IMR-90 (cell line): ENCODE measurements around the gene CHRNB1. TPM values are rescaled to one million over a fixed set of nuclear protein-coding genes. Genes with fewer than 3 reads are reported as not detected.

Source experiments
- ATAC-seq: fragments of 200-7000 bp; cut with Tn5 transposase; 2 replicates; pipeline ENCODE4 v1.9.1; 2020; ENCODE audit warnings: low read depth, mild to moderate bottlenecking, moderate library complexity
- BruUV-seq: library from RNA; stranded (reverse); fragments of 400-500 nt; replicated peaks from 2 replicates; lab custom pipeline; 2021; lab: Mats Ljungman, UMichigan
- CTCF ChIA-PET: fragments of 300-600 bp; formaldehyde crosslinking; extraction: SDS; loops from one replicate; lab custom pipeline; 2021; ENCODE audit warnings: antibody characterized with exemption; lab: Yijun Ruan, JAX
- POLR2A ChIA-PET: fragments of 300-600 bp; sonication (Branson Sonifier 250); formaldehyde crosslinking; loops from one replicate; lab custom pipeline; 2022; ENCODE audit warnings: antibody characterized with exemption; ENCODE audit not compliant: unreplicated experiment; lab: Charles Lee
- DNase-seq: peaks from one replicate; pipeline ENCODE4 v3.0.0; 2013
- H2AFZ ChIP-seq: replicated peaks from 2 replicates; pipeline ENCODE3; 2013; ENCODE audit warnings: low read length, mild to moderate bottlenecking; ENCODE audit not compliant: poor library complexity
- H2AK5ac ChIP-seq: 2 replicates; pipeline ENCODE4 v1.6.1; 2013; ENCODE audit warnings: low read depth, low read length, inconsistent platforms
- H2AK9ac ChIP-seq: replicated peaks from 2 replicates; pipeline ENCODE3; 2013; ENCODE audit warnings: mild to moderate bottlenecking, low read depth, low read length, moderate library complexity; ENCODE audit not compliant: poor library complexity
- H2BK120ac ChIP-seq: 2 replicates; pipeline ENCODE4 v1.6.1; 2013; ENCODE audit warnings: low read depth, low read length, inconsistent platforms
- H2BK15ac ChIP-seq: 3 replicates; pipeline ENCODE4 v1.6.1; 2013; ENCODE audit warnings: low read depth, low read length, inconsistent platforms
- H2BK20ac ChIP-seq: 2 replicates; pipeline ENCODE4 v1.6.1; 2013; ENCODE audit warnings: low read depth, mild to moderate bottlenecking, inconsistent platforms, low read length, moderate library complexity
- H2BK5ac ChIP-seq: 2 replicates; pipeline ENCODE4 v1.6.1; 2013; ENCODE audit warnings: mild to moderate bottlenecking, low read depth, low read length, inconsistent platforms; ENCODE audit not compliant: poor library complexity, severe bottlenecking
- H3K14ac ChIP-seq: replicated peaks from 2 replicates; pipeline ENCODE4 v1.6.1; 2013; ENCODE audit warnings: low read depth, low read length, inconsistent platforms
- H3K18ac ChIP-seq: 2 replicates; pipeline ENCODE4 v1.6.1; 2013; ENCODE audit warnings: low read depth, low read length, control low read depth
- H3K23ac ChIP-seq: 2 replicates; pipeline ENCODE4 v1.6.1; 2013; ENCODE audit warnings: low read depth, low read length, inconsistent platforms
- H3K27ac ChIP-seq: 2 replicates; pipeline ENCODE4 v1.5.1; 2013; ENCODE audit warnings: mild to moderate bottlenecking, control low read depth, low read length; ENCODE audit not compliant: insufficient read depth
- H3K27me3 ChIP-seq: 2 replicates; pipeline ENCODE4 v1.6.1; 2013; ENCODE audit warnings: low read length; ENCODE audit not compliant: control insufficient read depth, insufficient read depth
- H3K36me3 ChIP-seq: 2 replicates; pipeline ENCODE4 v1.6.1; 2013; ENCODE audit warnings: low read length, mixed read lengths; ENCODE audit not compliant: control insufficient read depth, insufficient read depth
- H3K4ac ChIP-seq: 2 replicates; pipeline ENCODE4 v1.6.1; 2013; ENCODE audit warnings: low read depth, low read length, inconsistent platforms
- H3K4me1 ChIP-seq: 2 replicates; pipeline ENCODE4 v1.6.1; 2013; ENCODE audit warnings: low read length, mixed read lengths; ENCODE audit not compliant: control insufficient read depth, insufficient read depth
- H3K4me2 ChIP-seq: 2 replicates; pipeline ENCODE4 v1.6.1; 2013; ENCODE audit warnings: low read depth, mild to moderate bottlenecking, control low read depth, low read length, moderate library complexity
- H3K4me3 ChIP-seq: 2 replicates; pipeline ENCODE4 v1.5.1; 2013; ENCODE audit warnings: low read depth, mild to moderate bottlenecking, control low read depth, low read length, moderate library complexity; ENCODE audit not compliant: insufficient read depth
- H3K56ac ChIP-seq: 2 replicates; pipeline ENCODE4 v1.6.1; 2013; ENCODE audit warnings: low read length, inconsistent platforms; ENCODE audit not compliant: insufficient read depth; ENCODE audit errors: extremely low read depth
- H3K79me1 ChIP-seq, 2 experiments: 2 replicates each; pipeline ENCODE4 v1.6.1; 2013; ENCODE audit warnings: low read length in 2 of 2, inconsistent platforms in 1 of 2, low read depth in 1 of 2
- H3K9ac ChIP-seq: 2 replicates; pipeline ENCODE4 v1.6.1; 2013; ENCODE audit warnings: low read depth, low read length, control low read depth
- H3K9me1 ChIP-seq: 2 replicates; pipeline ENCODE4 v1.6.1; 2013; ENCODE audit warnings: low read length, inconsistent platforms; ENCODE audit not compliant: insufficient read depth
- H3K9me3 ChIP-seq: 2 replicates; pipeline ENCODE4 v1.6.1; 2013; ENCODE audit warnings: low read length; ENCODE audit not compliant: control insufficient read depth, insufficient read depth
- H4K20me1 ChIP-seq: 2 replicates; pipeline ENCODE4 v1.6.1; 2013; ENCODE audit warnings: low read length, inconsistent platforms; ENCODE audit not compliant: insufficient read depth
- H4K5ac ChIP-seq: 2 replicates; pipeline ENCODE4 v1.6.1; 2013; ENCODE audit warnings: mild to moderate bottlenecking, low read depth, low read length, control low read depth
- H4K8ac ChIP-seq, 2 experiments: 2 replicates each; pipeline ENCODE4 v1.6.1; 2013; ENCODE audit warnings: low read depth in 2 of 2, low read length in 2 of 2, control low read depth in 1 of 2, inconsistent platforms in 1 of 2
- H4K91ac ChIP-seq: 2 replicates; pipeline ENCODE4 v1.6.1; 2013; ENCODE audit warnings: low read depth, low read length, inconsistent platforms; ENCODE audit not compliant: insufficient read depth
- BHLHE40 ChIP-seq: fragments of 150-350 bp; IDR thresholded peaks from 2 replicates; pipeline ENCODE4 v1.6.1; 2016; ENCODE audit warnings: mild to moderate bottlenecking, low read depth, low read length
- CEBPB ChIP-seq: IDR thresholded peaks from 2 replicates; pipeline ENCODE4 v1.6.1; 2012; ENCODE audit warnings: low read depth, low read length, improper control_type of control experiment
- CHD1 ChIP-seq: IDR thresholded peaks from 2 replicates; pipeline ENCODE4 v1.6.1; 2012; ENCODE audit warnings: low read depth, low read length, improper control_type of control experiment
- CTCF ChIP-seq: conservative IDR thresholded peaks from 2 replicates; pipeline ENCODE4 v1.5.1; 2012; ENCODE audit warnings: mild to moderate bottlenecking, low read depth, low read length, improper control_type of control experiment
- FOS ChIP-seq: fragments of 150-350 bp; IDR thresholded peaks from 2 replicates; pipeline ENCODE4 v1.6.1; 2016; ENCODE audit warnings: low read depth, low read length
- MAFK ChIP-seq: IDR thresholded peaks from 2 replicates; pipeline ENCODE4 v1.6.1; 2012; ENCODE audit warnings: low read depth, low read length, improper control_type of control experiment
- MAZ ChIP-seq: IDR thresholded peaks from 2 replicates; pipeline ENCODE4 v1.6.1; 2012; ENCODE audit warnings: low read depth, mild to moderate bottlenecking, low read length, improper control_type of control experiment, moderate library complexity, borderline replicate concordance
- MXI1 ChIP-seq: IDR thresholded peaks from 2 replicates; pipeline ENCODE4 v1.6.1; 2012; ENCODE audit warnings: low read depth, mild to moderate bottlenecking, low read length, moderate library complexity, borderline replicate concordance
- NFE2L2 ChIP-seq: fragments of 150-350 bp; IDR thresholded peaks from 2 replicates; pipeline ENCODE4 v1.6.1; 2016; ENCODE audit warnings: low read depth, mild to moderate bottlenecking, low read length
- RAD21 ChIP-seq: IDR thresholded peaks from 2 replicates; pipeline ENCODE4 v1.6.1; 2012; ENCODE audit warnings: low read length, improper control_type of control experiment
- RCOR1 ChIP-seq: IDR thresholded peaks from 2 replicates; pipeline ENCODE4 v1.6.1; 2012; ENCODE audit warnings: mild to moderate bottlenecking, low read length, improper control_type of control experiment; ENCODE audit not compliant: insufficient replicate concordance
- RFX5 ChIP-seq: IDR thresholded peaks from 2 replicates; pipeline ENCODE4 v1.8.0; 2012; ENCODE audit warnings: low read depth, mild to moderate bottlenecking, low read length, moderate library complexity
- SMC3 ChIP-seq: fragments of 150-350 bp; IDR thresholded peaks from 2 replicates; pipeline ENCODE4 v1.6.1; 2016; ENCODE audit warnings: low read depth, mild to moderate bottlenecking, antibody characterized with exemption, low read length, moderate library complexity
- WGBS, 2 experiments: methylation state at CpG; one replicate each; pipeline versions ENCODE4 v1.1.5 to v1.1.7; 2013; ENCODE audit warnings: missing lambda C conversion rate in 2 of 2; ENCODE audit not compliant: insufficient read length in 1 of 2; ENCODE audit errors: extremely low coverage in 2 of 2; 5-methylcytosine and 5-hydroxymethylcytosine counted together
- dilution Hi-C: fragments of 300-500 bp; cut with HindIII; formaldehyde crosslinking; loops from one replicate; pipeline ENCODE4 v1.14.3; 2018; ENCODE audit warnings: low sequenced_read_pairs; ENCODE audit not compliant: unreplicated experiment
- in situ Hi-C: fragments of 300-500 bp; cut with MboI; formaldehyde crosslinking; loops from 3 replicates; pipeline ENCODE4 v1.14.3; 2019; ENCODE audit warnings: low sequenced_read_pairs, inconsistent platforms, mixed read lengths
- intact Hi-C: fragments of 100-400 bp; cut with micrococcal nuclease; formaldehyde crosslinking; loops from 2 replicates; pipeline ENCODE4 v1.10.0; 2022
- polyA plus RNA-seq, 3 experiments: library from polyadenylated mRNA; depleted of rRNA; stranded (reverse); fragments of >200 nt; gene quantifications; 2 replicates each; pipeline ENCODE4 v1.2.3, GENCODE V29; 2012; ENCODE audit warnings: low replicate concordance in 1 of 3
- total RNA-seq: library from RNA; depleted of rRNA; stranded (reverse); fragments of >200 nt; gene quantifications from 2 replicates; pipeline ENCODE4 v1.2.3, GENCODE V29; 2012
- TF ChIP-seq, protein P1 (sequence below): fragments of 150-350 bp; IDR thresholded peaks from 2 replicates; pipeline ENCODE4 v1.6.1; 2017; ENCODE audit warnings: mild to moderate bottlenecking, antibody characterized with exemption, low read length, low read depth

Gene CHRNB1
- total and polyA plus RNA-seq, 2 of the 4 experiments (the other 2 are of a cell fraction), result 4.3 to 6.0 TPM

DNA sequence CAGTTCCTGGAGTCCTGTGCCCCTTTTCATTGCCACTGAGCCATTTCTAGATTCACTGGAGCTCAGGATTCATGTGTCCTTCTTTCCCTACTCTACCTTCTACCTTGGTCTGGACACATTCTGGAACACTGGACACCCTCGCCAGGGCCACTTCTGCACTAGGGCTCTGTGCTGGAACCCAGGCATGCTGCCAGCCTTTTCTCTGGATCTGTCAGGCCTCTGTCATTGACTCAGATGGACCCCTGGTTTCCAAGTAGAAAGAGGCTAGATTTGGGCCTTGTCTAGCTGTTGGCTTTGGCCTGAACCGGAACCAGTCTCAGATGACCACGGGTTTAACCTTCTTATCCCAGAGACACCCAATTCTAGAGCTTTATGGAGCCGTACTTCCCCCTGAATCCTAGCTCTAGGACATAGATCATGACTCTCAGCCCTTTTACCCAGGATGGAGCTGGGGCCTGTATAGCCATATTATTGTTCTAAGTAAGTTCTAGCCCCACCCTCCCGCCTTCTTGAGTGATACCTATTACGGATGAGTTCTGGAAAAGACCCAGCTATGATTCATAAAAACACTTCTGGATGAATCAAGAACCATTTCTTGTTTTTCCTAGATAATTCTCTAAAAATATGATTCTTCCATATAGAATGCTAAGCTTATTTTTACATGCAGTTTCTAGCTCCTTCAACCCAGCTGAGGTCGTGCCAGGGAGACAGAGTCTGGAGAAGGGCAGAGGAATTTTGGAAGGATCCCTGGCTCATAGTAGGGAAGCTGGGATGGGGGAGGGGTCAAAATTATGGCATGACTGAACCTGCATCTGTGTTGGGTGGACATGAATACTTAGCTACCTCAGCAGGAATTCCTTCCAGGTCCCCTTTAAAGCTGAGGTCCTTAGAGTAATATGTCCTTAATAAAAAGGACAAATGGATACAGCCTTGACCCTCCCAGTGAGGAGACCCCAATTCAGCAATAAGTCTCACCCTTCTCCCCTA, 1.1 kb upstream of the CHRNB1 start:
- no peak overlapping the region for H2BK15ac ChIP-seq
- H3K9me3 ChIP-seq, result no peaks in the 10 kb centered on the region
- no peaks in the 10 kb centered on the region for H3K36me3 ChIP-seq
- H2AK5ac ChIP-seq, result peak overlapping the region; percentile 13; the same call in 1 of the 2 replicates
- intact Hi-C loops (no loop called here), dilution Hi-C loops (no loop called here), in situ Hi-C loops (no loop called here)
- no peak overlapping the region for H3K56ac ChIP-seq
- no peak overlapping the region for H3K14ac ChIP-seq
- H2AK9ac ChIP-seq, result peak overlapping the region; percentile 33
- no peak for ATAC-seq
- H2AFZ ChIP-seq, result no peak overlapping the region
- no peak overlapping the region for H3K4me3 ChIP-seq
- peak; percentile 75 for DNase-seq
- 0 out of 2 replicates have a peak, but pooled peaks cover 8% of the 10 kb centered on the region for H3K9me1 ChIP-seq
- no peak overlapping the region; the same call in 1 of the 2 replicates for H3K23ac ChIP-seq
- H4K5ac ChIP-seq, result no peak overlapping the region
- peaks cover 47% of the 10 kb centered on the region for H3K27me3 ChIP-seq
- peak overlapping the region; percentile 33; the same call in 1 of the 2 replicates for H2BK20ac ChIP-seq
- ChIA-PET CTCF (no interaction called here), POLR2A (interaction anchor here (0.7 kb wide), 1 partner anchor 34 kb away, joined by 3 read pairs; no protein-coding TSS in a partner anchor)
- H2BK5ac ChIP-seq, result peak overlapping the region; percentile 10
- H3K4me2 ChIP-seq, result no peak overlapping the region
- no peak overlapping the region for H3K27ac ChIP-seq
- H3K4me1 ChIP-seq, result peaks cover 22% of the 10 kb centered on the region
- no peak overlapping the region for H3K18ac ChIP-seq
- 0 out of 2 replicates have a peak, but pooled peaks cover 3% of the 10 kb centered on the region for H4K20me1 ChIP-seq
- WGBS, 2 experiments, result 100% methylated on average over 1 of the region's 7 CpGs; no CpG with 5 or more reads in 1 of the 2 experiments
- H3K9ac ChIP-seq, result no peak overlapping the region
- H4K91ac ChIP-seq, result peak overlapping the region; percentile 49; the same call in 1 of the 2 replicates
- H2BK120ac ChIP-seq, result 0 out of 2 replicates have a peak overlapping the region, but pooled peaks have one; percentile 40
- H3K4ac ChIP-seq, result no peak overlapping the region
- no peak overlapping the region for H4K8ac ChIP-seq
- no peaks in the 10 kb centered on the region for H3K79me1 ChIP-seq
- BruUV-seq, result no TSS peak
- no peak for TF ChIP-seq RFX5
- TF ChIP-seq CHD1, result no peak
- no peak for TF ChIP-seq BHLHE40
- no peak for TF ChIP-seq SMC3
- no peak for TF ChIP-seq MXI1
- no peak for TF ChIP-seq MAFK
- TF ChIP-seq NFE2L2, result no peak
- TF ChIP-seq, protein P1, sequence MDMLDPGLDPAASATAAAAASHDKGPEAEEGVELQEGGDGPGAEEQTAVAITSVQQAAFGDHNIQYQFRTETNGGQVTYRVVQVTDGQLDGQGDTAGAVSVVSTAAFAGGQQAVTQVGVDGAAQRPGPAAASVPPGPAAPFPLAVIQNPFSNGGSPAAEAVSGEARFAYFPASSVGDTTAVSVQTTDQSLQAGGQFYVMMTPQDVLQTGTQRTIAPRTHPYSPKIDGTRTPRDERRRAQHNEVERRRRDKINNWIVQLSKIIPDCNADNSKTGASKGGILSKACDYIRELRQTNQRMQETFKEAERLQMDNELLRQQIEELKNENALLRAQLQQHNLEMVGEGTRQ, result no peak
- no peak for TF ChIP-seq FOS
- TF ChIP-seq CTCF, result no peak
- no peak for TF ChIP-seq RCOR1
- no peak for TF ChIP-seq MAZ
- no peak for TF ChIP-seq CEBPB
- no peak for TF ChIP-seq RAD21
